GM04504 (cell line): ENCODE data around the gene HACD2.
A peak's percentile ranks its signal among the peaks of the same experiment; 100 is the strongest.
"Not testable (repeated sequence)": the region's sequence is repeated elsewhere in the genome, so short reads cannot be mapped to it uniquely, and the experiment has no call there.

Source experiments
- DNase-seq: peaks from one replicate; pipeline ENCODE4 v3.0.0-alpha.2; 2012; ENCODE audit warnings: low read depth

Gene HACD2

GRCh38 chr3:123525433-123525832 lies 59.4 kb downstream of the HACD2 start:
- DNase-seq: no peak

GRCh38 chr3:123524981-123525380 lies 59.9 kb downstream of the HACD2 start:
- DNase-seq: no peak

DNA sequence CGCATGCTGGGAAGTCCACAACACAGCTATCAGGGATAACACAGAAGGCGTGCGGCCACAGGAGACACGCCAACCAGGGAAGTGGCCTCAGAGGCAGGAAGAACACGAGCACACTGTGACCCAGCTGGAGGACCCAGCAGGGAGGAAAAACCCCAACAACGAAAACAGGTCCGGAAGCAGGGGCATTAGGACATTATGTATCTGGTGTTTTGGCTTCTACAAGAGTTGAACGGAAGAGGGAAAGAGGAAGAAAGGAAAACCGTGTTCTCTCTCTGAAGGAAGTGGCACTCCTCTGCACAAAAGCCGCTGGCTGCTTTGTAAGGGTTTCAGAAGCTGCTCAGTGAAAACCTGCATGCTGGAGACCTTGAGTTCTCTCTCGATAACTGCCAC lies 61.8 kb downstream of the HACD2 start:
- DNase-seq: no peak

- DNase-seq: no peak
Observed at GRCh38 chr3:123522320-123523022, 62.4 kb downstream of the HACD2 start.

DNA sequence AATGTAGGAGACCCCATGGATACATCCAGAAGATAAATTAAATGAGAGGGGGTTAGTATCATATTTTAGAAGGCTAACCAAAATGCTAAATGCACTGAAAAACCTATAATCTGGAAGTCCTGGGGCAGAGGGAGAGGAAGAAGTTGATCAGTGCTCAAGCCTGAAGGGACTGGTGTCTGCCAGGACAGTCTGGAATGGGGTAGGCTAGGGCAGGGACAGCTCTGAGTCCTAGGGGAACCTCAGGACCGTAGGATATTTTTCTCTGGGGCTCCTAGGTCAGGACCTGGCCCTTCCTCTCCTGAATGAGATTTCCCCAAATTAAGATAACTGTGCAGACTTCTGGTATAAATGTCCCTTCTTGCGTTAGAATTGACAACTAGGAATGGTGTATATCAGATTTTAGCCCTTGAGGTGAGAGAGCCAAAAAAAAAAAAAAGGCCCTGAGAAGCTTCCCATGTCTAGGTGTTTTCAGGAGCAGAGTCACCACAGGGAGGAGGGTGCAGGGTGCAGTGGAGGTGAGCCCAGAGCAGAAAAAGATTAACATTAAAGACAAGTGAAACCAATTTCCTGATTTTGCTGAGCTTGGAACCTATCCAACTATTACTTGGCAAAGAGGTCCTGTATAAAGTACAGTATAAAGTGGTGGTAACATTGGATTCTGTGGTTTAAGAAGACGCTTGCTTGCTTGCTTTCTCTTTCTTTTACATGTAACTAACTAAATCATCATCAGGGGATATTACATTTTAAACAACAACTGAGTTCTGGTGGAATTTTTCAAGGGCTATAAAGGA lies 63.5 kb downstream of the HACD2 start:
- no peak for DNase-seq

DNA sequence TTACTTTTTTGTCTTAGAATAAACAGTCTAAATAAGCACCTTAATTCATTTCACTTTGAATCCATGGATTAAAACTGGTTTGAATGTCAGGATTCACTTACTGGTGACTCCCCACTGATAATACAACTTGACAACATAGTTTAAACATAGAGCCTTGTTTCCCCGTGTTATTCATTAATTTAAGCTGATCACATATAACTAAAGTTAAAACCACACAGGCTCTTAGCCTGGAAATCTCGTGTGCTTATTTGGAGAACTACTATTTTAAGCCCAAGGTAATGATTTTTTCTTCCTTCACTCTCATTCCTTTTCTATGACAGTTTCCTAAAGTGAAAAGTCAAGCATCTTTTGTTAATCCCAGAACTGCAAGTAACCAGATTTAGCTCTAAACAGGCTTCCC lies 64.2 kb downstream of the HACD2 start:
- DNase-seq: no peak

- no peak for DNase-seq
Observed at GRCh38 chr3:123518892-123519485, 65.9 kb downstream of the HACD2 start.

GRCh38 chr3:123511726-123512125 lies 73.1 kb downstream of the HACD2 start:
- DNase-seq: no peak

DNA sequence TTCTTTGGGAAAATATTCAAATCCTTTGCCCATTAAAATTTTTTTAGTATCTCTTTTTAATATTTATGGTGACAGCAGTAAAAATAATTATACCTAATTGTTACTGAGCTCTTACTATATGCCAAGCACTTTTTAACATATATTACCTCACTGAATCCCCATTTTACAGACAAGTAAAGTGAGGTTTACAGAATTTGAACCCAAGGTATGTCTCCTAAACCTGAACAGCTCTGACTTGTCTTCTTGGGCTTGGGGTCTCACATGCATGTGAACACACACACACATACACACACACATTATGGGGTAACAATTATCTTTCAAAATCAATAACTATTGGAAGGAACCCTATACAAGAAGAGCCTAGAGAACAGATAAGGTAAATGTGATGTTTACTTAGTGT lies 73.8 kb downstream of the HACD2 start:
- no peak for DNase-seq

DNA sequence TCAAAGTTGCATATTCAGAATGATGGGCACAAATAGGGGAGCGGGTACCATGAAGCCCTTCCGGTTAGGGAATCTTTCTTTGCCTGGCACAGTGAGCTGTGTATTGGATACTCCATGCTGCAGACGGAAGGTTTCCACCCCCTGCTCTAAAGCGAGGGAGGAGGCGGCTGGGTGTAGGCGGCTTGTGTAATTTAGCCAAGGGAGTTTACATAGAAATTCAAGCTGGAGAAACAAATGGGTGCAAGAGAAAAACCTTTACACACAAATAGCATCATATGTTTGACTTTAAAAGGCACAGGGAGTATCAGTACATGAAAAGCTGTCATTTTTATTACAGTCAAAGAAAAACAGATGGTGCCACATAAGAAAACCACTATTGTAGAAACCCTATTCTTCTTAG lies 76.7 kb downstream of the HACD2 start:
- no peak for DNase-seq

DNA sequence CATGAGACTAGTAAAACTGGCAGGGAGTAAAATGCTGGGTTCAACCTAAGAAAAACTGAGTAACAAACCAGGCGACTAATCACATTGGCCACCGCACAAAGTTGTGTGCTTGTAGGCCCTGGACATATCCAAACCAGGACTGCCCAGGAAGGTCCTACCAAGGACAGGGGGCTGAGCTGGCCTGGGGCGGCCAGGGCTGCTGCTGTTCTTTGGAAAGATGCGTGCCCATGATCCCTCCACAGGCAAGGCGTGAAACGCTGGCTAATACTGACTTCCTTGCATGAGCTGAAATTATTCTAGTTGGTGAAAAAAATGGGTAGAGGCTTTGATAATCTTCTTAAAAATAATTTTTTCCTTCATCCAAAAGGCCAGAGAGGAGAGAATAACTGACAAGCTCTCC lies 79.0 kb downstream of the HACD2 start:
- no peak for DNase-seq

GRCh38 chr3:123503203-123503602 lies 81.7 kb downstream of the HACD2 start:
- no peak for DNase-seq

DNA sequence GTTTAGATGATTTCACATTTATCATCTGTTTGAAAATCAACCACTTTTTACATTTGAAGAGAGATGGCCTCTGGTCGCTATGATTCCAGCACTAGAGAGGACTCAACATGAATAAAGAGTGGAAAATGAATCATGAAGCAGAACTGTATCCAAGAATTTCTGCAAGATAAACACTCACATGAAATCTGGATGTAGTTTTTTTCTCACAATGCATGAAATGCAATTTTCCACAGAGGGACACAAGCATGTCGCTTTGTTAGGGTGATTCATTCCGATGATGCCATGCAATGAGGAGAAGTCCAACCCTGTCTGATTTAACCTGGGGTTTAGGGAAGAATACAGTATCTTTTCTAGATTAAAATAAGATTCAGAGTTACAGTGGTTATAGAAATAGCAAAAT lies 85.5 kb downstream of the HACD2 start:
- peak; percentile 28 for DNase-seq

DNA sequence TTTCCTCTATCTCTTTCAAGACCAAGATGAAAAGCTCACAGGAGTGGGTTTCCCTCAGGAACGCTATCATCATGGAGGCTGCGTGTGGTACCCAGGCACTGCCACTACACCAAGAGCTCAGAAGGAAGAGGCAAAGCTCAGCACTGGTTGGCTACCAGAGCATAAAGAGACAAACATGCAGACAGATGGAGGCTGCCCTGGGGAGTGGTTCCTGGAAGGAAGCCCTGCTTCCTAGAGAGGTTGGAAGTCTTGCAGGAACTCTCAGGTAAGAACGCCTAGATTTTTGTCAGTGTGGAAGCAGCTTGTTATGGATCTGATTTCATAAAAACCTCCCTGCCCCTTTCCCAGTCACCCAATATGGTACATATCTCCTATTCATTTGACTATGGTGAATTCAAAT lies 86.1 kb downstream of the HACD2 start:
- DNase-seq: no peak

DNA sequence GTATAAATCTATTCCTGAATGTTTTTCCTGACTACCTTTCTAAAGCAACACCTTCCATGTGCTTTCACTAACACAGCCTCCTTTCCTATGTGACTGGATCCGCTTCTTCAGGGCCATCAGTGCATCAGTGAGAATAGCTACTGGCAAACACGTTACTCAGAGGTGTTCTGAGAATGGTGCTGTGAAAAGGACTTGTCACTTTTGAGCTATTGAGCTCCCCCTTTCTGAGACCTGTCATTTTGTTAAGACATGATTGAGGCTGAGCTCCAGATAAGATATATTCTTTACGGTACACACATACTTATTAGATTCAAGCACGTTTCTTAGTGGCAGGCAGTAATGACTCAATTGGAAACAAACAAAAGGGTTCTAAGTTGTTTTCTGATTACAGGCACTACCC lies 90.9 kb downstream of the HACD2 start:
- DNase-seq: no peak

GRCh38 chr3:123491966-123492587 lies 92.8 kb downstream of the HACD2 start:
- DNase-seq: no peak

GRCh38 chr3:123489400-123490004 lies 95.4 kb downstream of the HACD2 start:
- peak; percentile 38 for DNase-seq

DNA sequence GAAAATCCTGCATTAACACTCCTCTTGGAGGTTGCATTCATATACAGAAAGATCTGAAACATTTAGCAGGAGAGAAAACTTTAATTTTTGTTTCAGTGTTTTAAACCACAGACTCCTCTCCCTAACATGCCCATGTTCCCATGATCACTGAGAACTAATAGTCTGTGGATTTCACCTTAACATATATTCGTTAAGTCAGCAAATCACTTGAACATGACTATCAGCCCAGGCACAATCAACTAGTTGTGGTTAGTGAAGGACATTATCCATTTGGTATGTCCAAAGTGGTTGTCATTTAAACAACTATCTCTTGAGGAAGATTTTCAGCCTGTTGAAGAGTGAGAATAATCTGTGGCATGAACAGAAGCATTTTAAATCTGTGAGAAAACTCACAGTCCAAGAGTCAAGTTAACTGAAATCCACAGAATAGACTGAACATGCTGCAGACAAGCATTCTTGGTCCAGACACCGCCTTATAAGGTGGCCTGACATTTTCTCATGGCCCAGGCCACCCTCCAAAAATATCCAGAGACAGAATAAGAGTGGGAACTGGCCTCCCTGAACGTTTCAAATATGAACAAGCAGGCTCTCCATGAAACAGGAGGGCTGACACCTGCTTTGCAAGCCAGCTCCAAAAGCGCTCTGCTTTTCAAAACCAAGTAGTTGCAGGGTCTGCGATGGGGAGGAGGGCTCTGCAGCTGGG lies 96.1 kb downstream of the HACD2 start:
- no peak for DNase-seq

- DNase-seq: not testable (repeated sequence)
Observed at GRCh38 chr3:123487063-123487462, 97.8 kb downstream of the HACD2 start.

GRCh38 chr3:123486460-123486859 lies 98.4 kb downstream of the HACD2 start:
- no peak for DNase-seq

DNA sequence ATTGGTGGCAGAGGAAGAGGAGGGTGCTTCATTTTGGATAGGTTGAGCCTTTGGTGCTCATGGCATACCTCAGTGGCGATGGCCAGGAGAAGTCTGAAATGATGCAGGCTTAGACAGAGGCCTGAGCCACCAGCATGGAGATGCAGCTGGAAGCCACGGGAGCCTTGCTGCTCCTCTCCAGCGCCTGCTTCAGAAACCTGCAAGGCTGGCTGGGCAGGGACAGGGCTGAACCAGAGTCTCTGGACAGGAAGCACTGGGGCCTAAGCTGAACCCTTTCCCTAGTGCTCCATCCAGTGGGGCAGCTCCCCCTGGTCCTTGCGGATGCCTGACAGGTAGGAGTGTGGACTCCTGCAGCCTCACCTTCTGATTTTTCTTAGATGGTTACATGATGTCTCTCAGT lies 99.3 kb downstream of the HACD2 start:
- no peak for DNase-seq

GRCh38 chr3:123483146-123483545 lies 101.7 kb downstream of the HACD2 start:
- no peak for DNase-seq
